ENCODE data around the gene SOX5.
"Not testable (repeated sequence)": the region's sequence is repeated elsewhere in the genome, so short reads cannot be mapped to it uniquely, and the experiment has no call there.

SOX5 gene

DNA sequence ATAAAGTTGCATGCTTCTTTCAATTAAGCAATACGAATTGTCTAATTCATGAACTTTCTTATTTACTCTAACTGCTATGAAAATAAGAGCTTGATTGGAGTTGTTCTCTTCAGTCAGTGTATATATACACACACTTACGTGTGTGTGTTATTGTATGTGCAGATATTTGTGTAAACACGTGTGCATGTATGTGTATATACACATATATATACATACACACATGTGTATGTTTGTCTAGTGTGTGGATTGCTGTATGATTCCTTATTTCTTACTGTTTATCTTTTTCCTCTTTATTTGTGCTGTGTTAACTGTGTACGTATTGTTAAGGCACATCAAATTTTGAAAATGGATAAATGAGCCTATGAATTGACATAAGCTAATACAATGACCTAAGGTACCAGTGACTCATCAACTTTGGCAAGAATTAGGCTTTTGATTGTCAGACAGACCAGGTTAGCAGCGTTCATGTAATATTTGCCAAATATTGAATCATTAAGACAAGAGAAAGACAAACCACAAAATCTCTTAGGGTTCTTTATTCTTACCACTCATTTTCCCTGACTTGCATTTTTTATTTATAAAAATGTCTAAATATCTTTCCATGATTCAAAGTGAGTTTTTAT lies 423.9 kb downstream of the SOX5 start:
- no peak for FAIRE-seq
- DNase-seq (ENCODE audit: extremely low spot score, insufficient read length, low read depth) = no peak

DNA sequence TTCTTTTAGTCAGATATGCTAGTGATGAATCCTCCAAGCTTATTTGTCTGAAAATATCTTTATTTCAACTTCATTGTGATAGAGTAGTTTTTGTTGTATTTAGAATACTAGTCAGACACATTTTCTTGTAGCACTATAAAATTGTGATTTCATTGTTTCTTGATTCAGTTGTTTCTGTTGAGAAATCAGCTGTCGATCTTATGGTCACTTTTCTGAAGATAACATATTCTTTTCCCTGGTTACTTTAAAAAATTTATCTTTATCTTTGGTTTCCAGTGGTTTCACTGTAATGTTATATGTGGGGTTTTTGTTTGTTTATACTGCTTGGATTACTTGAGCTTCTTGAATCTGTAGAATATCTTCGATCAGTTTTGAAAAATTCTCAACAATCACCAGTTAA lies 426.1 kb downstream of the SOX5 start:
- DNase-seq (ENCODE audit: extremely low spot score, insufficient read length, low read depth) (no peak), FAIRE-seq (no peak)

DNA sequence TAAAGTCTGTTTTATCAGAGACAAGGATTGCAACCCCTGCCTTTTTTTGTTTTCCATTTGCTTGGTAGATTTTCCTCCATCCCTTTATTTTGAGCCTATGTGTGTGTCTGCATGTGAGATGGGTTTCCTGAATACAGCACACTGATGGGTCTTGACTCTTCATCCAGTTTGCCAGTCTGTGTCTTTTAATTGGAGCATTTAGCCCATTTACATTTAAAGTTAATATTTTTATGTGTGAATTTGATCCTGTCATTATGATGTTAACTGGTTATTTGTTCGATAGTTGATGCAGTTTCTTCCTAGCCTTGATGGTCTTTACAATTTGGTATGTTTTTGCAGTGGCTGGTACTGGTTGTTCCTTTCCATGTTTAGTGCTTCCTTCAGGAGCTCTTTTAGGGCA lies 430.0 kb downstream of the SOX5 start:
- DNase-seq (ENCODE audit: extremely low spot score, insufficient read length, low read depth); FAIRE-seq: not testable (repeated sequence)

DNA sequence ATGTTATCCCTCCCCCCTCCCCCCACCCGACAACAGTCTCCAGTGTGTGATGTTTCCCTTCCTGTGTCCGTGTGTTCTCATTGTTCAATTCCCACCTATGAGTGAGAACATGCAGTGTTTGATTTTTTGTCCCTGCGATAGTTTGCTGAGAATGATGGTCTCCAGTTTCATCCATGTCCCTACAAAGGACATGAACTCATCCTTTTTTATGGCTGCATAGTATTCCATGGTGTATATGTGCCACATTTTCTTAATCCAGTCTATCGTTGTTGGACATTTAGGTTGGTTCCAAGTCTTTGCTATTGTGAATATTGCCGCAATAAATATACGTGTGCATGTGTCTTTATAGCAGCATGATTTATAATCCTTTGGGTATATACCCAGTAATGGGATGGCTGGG lies 433.7 kb downstream of the SOX5 start:
- not testable (repeated sequence) for DNase-seq (ENCODE audit: extremely low spot score, insufficient read length, low read depth); FAIRE-seq

DNA sequence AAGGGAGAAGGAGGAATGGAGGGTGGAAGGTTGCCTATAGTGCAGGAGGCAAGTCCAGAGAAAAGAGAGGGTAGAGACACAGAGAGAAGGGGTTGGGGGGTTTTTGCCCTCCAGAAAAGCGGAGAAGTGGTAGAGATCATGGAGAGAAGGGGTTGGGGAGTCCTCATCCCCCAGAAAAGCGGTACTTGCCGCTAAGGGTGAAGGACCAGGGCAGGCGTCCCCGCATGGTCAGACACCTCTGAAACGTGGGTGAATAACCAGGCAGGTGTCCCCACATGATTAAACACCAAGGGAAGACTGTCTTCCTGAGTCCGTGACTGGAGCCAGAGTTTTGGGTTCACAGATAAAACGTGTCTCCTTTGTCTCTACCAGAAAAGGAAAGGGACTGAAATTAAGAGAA lies 439.0 kb downstream of the SOX5 start:
- DNase-seq (ENCODE audit: extremely low spot score, insufficient read length, low read depth) = no peak
- FAIRE-seq = no peak

DNA sequence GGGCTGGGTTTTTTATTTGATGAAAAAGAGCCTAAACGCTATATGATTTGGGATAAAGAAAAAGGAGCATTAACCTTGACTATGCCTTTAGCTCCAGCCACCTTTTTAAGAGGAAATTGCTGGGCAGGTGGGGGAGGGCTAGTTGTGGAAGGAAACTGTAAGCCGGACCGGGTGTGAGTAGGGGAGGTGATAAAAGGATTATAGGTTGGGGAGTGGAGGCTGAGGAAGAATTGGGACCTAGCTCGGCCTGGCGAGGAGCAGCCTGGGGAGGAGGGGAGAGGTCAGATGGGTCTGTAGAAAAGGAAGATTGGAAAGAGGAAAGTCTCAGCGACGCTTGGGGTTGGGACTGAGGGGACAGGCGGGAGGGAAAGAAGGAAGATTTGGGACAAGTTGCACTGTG lies 439.6 kb downstream of the SOX5 start:
- not testable (repeated sequence) for FAIRE-seq; DNase-seq (ENCODE audit: extremely low spot score, insufficient read length, low read depth)

DNA sequence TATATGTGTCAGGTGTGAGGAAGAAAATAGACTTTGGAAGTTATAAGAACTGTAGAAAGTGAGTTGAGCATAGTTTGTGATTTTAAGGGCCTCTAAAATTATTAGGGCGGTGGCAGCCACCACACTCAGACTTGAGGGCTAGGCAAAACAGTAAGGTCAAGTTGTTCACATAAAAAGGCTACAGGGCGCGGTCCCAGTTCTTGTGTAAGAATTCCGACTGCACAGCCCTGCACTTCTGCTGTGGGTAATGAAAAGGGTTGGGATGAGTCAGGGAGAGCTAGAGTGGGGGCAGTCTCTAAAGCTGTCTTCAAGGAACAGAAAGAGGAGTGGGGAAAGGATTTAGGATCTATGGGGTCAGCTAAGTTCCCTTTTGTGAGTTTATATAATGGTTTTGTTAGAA lies 441.7 kb downstream of the SOX5 start:
- DNase-seq (ENCODE audit: extremely low spot score, insufficient read length, low read depth); FAIRE-seq: not testable (repeated sequence)

DNA sequence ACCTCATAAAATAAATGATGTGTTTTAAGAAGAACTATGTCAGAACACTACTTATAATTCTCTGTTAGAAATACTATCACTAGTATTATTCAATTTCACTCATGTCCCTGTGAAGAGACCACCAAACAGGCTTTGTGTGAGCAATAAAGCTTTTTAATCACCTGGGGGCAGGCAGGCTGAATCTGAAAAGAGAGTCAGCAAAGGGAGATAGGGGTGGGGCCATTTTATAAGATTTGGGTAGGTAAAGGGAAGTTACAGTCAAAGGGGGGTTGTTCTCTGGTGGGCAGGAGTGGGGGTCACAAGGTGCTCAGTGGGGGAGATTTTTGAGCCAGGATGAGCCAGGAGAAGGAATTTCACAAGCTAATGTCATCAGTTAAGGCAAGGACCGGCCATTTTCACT lies 443.7 kb downstream of the SOX5 start:
- not testable (repeated sequence) for DNase-seq (ENCODE audit: extremely low spot score, insufficient read length, low read depth); FAIRE-seq

DNA sequence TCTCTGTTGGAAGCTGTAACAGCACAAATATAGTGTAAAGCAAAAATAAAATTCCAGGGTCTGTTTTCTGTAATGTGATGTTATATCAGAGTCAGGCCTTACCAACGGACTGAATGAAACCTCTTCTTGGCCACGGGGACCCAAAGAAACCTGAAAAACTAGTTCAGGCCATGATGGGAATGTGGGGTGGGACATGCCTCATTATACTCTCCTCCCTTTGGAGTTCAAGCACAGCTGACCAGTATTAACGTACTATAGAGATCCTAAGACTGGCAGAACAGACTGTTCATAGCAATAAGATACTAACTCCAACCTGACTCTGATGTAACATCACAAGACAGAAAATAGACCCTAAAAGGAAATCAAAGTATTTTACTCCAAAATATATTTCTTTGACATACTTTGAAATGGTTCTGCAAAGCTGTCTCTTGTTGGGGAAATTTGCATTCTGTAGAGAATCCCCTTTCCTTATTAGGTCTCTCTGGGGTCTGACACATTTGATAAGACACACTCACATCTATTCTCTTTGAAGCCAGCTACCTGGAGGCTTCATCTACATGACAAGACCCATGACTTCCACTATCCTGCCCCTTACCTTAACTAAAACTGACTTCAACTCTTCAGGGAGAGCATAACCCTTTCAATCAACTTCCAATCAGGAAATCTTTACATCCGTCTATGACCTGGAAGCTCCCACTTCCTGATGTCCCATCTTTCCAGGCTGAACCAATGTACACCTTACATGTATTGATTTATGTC lies 444.6 kb downstream of the SOX5 start:
- FAIRE-seq (no peak), DNase-seq (ENCODE audit: extremely low spot score, insufficient read length, low read depth) (no peak)

DNA sequence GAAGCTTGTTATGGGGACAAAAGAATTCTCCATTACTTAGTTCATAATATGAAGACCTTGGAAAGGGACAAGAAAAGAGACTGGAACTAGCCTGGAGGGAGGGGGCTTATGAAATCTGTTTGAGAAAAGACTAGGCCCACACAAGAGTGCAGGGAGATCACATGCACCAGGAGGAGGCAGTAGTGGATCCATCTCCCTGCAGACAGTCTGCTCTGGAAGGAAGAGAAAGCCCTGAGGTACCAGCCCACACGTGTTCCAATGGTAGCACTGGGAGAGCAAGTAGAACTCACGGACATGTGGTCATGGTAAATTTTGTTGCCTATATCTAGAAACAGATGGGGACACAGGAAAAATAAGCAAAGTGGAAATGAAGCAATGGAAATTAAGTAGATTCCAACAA lies 445.4 kb downstream of the SOX5 start:
- DNase-seq (ENCODE audit: extremely low spot score, insufficient read length, low read depth) = no peak

DNA sequence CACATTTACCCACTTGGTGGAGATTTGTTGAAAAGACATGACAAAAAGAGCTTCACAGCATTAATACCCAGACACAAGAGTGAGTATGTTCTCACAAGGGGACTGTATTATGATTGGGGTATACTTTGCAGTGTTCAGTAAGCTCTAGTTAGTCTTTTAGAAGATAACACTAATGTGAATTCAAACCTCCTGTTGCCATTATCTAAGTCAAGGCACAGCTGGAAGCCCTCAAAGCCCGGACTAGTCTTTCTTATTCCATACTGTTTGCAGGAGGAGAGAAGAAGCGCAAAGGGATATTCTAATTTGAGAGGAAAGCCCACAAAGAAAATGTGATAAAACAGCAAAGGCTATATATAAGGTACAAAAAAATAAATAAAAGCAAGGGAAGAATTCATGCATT lies 445.9 kb downstream of the SOX5 start:
- FAIRE-seq (no peak), DNase-seq (ENCODE audit: extremely low spot score, insufficient read length, low read depth) (no peak)

More for the DNA sequence above, 445.4 kb downstream of the SOX5 start:
- FAIRE-seq = no peak

DNA sequence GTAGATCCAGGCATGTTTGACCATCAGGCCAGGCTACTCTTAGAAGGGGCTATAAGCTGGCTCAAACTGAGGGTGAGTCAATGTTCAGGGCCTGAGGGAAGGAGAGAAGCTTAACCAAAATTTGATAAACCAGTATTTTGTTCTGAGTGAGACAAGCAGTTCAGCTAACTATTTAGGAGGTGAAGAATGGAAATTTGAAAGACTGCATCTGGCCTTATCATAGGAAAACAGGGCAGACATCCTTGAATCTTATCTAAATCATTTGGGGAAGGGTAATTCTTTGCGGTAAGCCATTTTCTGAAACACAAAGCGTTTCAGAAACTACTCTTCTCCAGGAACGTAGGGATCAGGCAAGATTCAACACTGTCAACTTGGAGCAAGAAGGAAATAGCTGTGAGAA lies 447.2 kb downstream of the SOX5 start:
- DNase-seq (ENCODE audit: extremely low spot score, insufficient read length, low read depth) (no peak), FAIRE-seq (no peak)

DNA sequence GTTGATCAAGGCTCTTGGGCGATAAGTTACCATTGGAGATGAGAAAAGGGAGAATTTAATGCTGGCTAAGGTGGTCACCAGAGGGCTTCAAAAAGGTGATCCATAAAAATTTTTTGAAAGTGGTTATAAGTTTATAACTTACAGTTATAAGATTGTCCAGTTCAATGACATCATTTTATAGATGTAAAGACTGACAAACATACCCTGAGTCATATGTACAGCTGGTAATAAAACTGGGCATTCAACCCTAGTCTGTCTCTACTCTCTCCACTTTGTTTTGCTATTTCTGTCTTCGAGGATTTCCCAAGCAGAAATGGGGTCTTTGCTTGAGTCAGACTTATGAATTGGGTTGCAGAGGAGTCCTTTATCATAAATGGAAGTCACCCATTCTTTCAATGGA lies 454.0 kb downstream of the SOX5 start:
- FAIRE-seq (no peak), DNase-seq (ENCODE audit: extremely low spot score, insufficient read length, low read depth) (no peak)

DNA sequence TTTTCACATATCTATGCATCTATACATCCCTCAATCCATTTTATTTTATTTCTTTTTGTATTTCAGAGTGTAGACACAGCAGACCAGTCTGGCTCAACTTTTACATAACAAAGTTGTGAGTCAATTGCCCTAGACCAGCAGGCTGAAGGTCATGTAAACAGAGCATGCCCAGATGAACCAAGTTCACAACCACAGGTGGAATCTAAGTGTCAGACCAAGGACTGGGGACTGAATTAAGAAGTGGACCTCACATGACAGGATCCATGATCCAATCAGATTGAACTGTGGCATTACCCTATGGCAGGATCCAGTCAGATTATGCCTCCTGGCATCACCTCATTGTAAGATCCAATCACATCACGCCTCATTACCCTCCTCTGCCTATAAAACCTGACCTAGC lies 455.8 kb downstream of the SOX5 start:
- DNase-seq (ENCODE audit: extremely low spot score, insufficient read length, low read depth) = no peak
- no peak for FAIRE-seq

DNA sequence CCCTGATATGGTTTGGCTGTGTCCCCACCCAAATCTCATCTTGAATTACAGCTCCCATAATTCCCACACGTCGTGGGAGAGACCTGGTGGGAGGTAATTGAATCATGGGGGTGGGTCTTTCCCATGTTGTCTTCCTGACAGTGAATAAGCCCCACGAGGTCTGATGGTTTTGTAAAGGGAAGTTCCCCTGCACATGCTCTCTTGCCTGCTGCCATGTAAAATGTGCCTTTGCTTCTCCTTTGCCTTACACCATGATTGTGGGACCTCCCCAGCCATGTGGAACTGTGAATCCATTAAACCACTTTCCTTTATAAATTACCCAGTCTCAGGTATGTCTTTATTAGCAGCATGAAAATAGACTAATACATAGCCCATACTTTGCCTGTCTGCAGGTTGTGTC lies 458.4 kb downstream of the SOX5 start:
- not testable (repeated sequence) for FAIRE-seq; DNase-seq (ENCODE audit: extremely low spot score, insufficient read length, low read depth)

DNA sequence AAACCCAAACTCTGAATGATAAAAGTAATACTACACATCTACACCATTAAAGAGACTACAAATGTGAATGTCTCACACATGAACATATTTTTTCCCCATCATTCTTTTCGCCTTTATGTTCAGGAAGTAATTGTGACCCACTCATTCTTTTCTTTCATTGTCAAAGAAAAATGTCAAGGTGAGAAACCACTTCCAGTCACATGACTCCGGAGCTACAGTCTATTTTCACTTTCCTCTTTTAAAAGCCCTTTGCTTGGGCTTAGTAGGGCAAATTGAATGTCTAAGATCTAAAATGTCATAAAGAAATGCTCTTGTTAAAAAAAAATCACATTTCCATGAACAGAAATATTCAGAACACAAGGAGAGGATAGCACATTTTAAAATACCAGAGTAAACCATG lies 461.3 kb downstream of the SOX5 start:
- FAIRE-seq = no peak
- DNase-seq (ENCODE audit: extremely low spot score, insufficient read length, low read depth) = no peak

DNA sequence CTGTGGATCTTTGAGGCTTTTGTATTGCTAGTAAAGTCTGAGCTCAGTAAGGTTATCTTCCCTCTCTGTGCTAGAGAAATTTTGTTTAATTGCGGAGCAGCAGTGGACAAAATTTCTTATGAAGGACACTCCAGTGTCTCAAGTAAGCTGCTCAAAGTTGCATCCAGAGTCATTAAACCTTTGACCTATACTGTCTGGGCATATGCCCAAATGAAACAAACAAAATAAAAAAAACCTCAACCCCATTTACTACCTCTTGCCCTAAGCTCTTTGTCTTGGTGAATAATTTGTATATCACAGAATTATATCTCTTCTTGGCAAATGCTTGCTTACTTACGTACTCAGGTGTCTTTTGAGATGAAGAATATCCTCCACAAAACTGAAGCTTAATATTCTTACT lies 465.2 kb downstream of the SOX5 start:
- DNase-seq (ENCODE audit: extremely low spot score, insufficient read length, low read depth) = no peak
- FAIRE-seq = no peak

DNA sequence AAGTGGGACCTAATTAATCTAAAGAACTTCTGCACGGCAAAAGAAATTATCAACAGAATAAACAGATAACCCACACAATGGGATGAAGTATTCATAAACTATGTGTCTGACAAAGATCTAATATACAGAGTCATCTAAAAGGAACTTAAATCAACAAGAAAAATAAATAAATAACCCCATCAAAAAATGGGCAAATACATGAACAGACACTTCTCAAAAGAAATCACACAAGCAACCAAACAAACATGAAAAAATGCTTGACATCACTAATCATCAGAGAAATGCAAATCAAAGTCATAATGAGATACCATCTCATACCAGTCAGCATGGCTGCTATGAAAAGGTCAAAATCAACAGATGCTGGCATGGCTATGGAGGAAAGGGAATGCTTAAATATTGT lies 466.9 kb downstream of the SOX5 start:
- no peak for FAIRE-seq
- DNase-seq (ENCODE audit: extremely low spot score, insufficient read length, low read depth) = no peak
